NB4 (cell line): ENCODE results near the gene OR52A5.
"Not testable (repeated sequence)": the region's sequence is repeated elsewhere in the genome, so short reads cannot be mapped to it uniquely, and the experiment has no call there.

Experiments
- CTCF ChIP-seq: IDR thresholded peaks from one replicate; pipeline ENCODE4 v1.5.1; 2012; ENCODE audit warnings: low read depth, low read length
- MAX ChIP-seq: IDR thresholded peaks from 2 replicates; pipeline ENCODE4 v1.6.1; 2011; ENCODE audit warnings: low read depth, low read length
- MYC ChIP-seq: IDR thresholded peaks from 2 replicates; pipeline ENCODE4 v1.6.1; 2011; ENCODE audit warnings: low read depth, low read length
- POLR2A ChIP-seq: IDR thresholded peaks from 2 replicates; pipeline ENCODE4 v1.6.1; 2011; ENCODE audit warnings: mild to moderate bottlenecking; ENCODE audit not compliant: insufficient read length; ENCODE audit errors: extremely low read depth

GRCh38 chr11:5144206-5144605 is 6.0 kb upstream of the OR52A5 start:
- not testable (repeated sequence) for TF ChIP-seq POLR2A, CTCF, MAX, MYC
